Astrocyte (in vitro differentiated cells and primary cell): ENCODE data around the gene JAM2.

ENCODE experiments used
- CTCF ChIP-seq: IDR thresholded peaks from 2 replicates; pipeline ENCODE4 v1.5.1; 2011; ENCODE audit warnings: low read depth, mild to moderate bottlenecking, inconsistent platforms, low read length, moderate library complexity; ENCODE audit not compliant: insufficient read depth
- EZH2 ChIP-seq: IDR thresholded peaks from 2 replicates; pipeline ENCODE4 v1.6.1; 2012; ENCODE audit warnings: mild to moderate bottlenecking, low read length, inconsistent platforms; ENCODE audit not compliant: insufficient read depth

- TF ChIP-seq CTCF (no peak), EZH2 (no peak)
Observed at GRCh38 chr21:25636727-25637126, 2.3 kb upstream of the JAM2 start.
